GM18868 (cell line): Measurements from ENCODE around the gene MYH3.
A peak's percentile ranks its signal among the peaks of the same experiment; 100 is the strongest.

ENCODE experiments used
- ATAC-seq: cut with Tn5 transposase; IDR thresholded peaks from one replicate; pipeline ENCODE4 v1.9.1; 2021; ENCODE audit warnings: mild to moderate bottlenecking, moderate library complexity; ENCODE audit not compliant: unreplicated experiment

The MYH3 gene

GRCh38 chr17:10616502-10617119, 40.5 kb downstream of the MYH3 start:
- peak; percentile 60 for ATAC-seq

- no peak for ATAC-seq
Observed at GRCh38 chr17:10614536-10615155, 42.5 kb downstream of the MYH3 start.

- no peak for ATAC-seq
Observed at GRCh38 chr17:10613775-10614513, 43.2 kb downstream of the MYH3 start.

GRCh38 chr17:10612957-10613744, 44.0 kb downstream of the MYH3 start:
- ATAC-seq = no peak

- no peak for ATAC-seq
Observed at GRCh38 chr17:10610884-10611283, 46.2 kb downstream of the MYH3 start.

GRCh38 chr17:10608244-10608643, 48.9 kb downstream of the MYH3 start:
- ATAC-seq = no peak

GRCh38 chr17:10606110-10606509, 51.0 kb downstream of the MYH3 start:
- no peak for ATAC-seq

- ATAC-seq = no peak
Observed at GRCh38 chr17:10605221-10605783, 51.8 kb downstream of the MYH3 start.

GRCh38 chr17:10604521-10604920, 52.6 kb downstream of the MYH3 start:
- no peak for ATAC-seq

GRCh38 chr17:10603931-10604330, 53.2 kb downstream of the MYH3 start:
- ATAC-seq = no peak

- ATAC-seq = no peak
Observed at GRCh38 chr17:10600571-10600970, 56.5 kb downstream of the MYH3 start.

- no peak for ATAC-seq
Observed at GRCh38 chr17:10598621-10599020, 58.5 kb downstream of the MYH3 start.

GRCh38 chr17:10589553-10590145, 67.5 kb downstream of the MYH3 start:
- ATAC-seq = no peak

- no peak for ATAC-seq
Observed at GRCh38 chr17:10585529-10585928, 71.6 kb downstream of the MYH3 start.

GRCh38 chr17:10583834-10584233, 73.3 kb downstream of the MYH3 start:
- no peak for ATAC-seq

- ATAC-seq = no peak
Observed at GRCh38 chr17:10579270-10579669, 77.8 kb downstream of the MYH3 start.
